ENCODE data around the gene PTGS1. TPM values are rescaled to one million over a fixed set of nuclear protein-coding genes. Genes with fewer than 3 reads are reported as not detected.
"Not testable (repeated sequence)": the region's sequence is repeated elsewhere in the genome, so short reads cannot be mapped to it uniquely, and the experiment has no call there.

The PTGS1 gene
- total RNA-seq, 4 donors from 2014 or later = 14.2 to 27.9 (median 20.2) TPM

DNA sequence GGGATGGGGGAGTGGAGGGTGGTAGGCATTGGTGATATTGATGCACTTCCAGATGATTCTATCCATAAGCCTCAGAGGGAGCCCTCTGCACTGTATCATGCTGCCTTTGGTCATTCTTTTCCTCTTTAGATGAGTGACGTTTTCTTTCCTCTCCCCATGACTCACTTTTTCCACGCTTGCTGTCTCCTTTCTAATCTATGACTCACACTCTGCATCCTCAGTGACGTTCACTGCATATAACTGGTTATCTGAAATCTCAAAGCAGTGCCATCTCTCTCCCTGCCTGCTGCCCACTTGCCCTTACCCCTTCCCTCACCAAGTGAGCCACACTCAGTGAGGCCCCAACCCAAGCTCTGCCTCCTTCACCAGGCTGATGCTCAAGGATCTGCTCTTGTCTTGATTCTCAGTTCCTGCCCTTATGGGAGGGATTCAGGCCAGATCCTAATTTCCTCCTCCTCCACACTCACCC is 31.6 kb downstream of the PTGS1 start:
- peaks cover 0 to 5% (median 0%) of the 10 kb centered on the region in 4 donors for H3K4me1 ChIP-seq
- H3K4me3 ChIP-seq = no peak overlapping the region
- in situ Hi-C loops (cut with MboI; ENCODE audit: low pct_ligation_motif_present in 1 of 4, low pct_unique_long_range_greater_than_20kb in 1 of 4, low sequenced_read_pairs in 3 of 4) = no loop called here
- no peaks in the 10 kb centered on the region for H3K27me3 ChIP-seq
- no peak for DNase-seq
- TF ChIP-seq POLR2A (IDR thresholded peaks at IDR 0.05) = no peak
- peak in 2 of 3 donors; percentile 58 to 73 for TF ChIP-seq POLR2AphosphoS5 (IDR thresholded peaks at IDR 0.05)
- TF ChIP-seq EP300 (IDR thresholded peaks at IDR 0.05; ENCODE audit: low read depth) = no peak
- TF ChIP-seq, protein P1, sequence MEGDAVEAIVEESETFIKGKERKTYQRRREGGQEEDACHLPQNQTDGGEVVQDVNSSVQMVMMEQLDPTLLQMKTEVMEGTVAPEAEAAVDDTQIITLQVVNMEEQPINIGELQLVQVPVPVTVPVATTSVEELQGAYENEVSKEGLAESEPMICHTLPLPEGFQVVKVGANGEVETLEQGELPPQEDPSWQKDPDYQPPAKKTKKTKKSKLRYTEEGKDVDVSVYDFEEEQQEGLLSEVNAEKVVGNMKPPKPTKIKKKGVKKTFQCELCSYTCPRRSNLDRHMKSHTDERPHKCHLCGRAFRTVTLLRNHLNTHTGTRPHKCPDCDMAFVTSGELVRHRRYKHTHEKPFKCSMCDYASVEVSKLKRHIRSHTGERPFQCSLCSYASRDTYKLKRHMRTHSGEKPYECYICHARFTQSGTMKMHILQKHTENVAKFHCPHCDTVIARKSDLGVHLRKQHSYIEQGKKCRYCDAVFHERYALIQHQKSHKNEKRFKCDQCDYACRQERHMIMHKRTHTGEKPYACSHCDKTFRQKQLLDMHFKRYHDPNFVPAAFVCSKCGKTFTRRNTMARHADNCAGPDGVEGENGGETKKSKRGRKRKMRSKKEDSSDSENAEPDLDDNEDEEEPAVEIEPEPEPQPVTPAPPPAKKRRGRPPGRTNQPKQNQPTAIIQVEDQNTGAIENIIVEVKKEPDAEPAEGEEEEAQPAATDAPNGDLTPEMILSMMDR (IDR thresholded peaks at IDR 0.05) = no peak
- H3K27ac ChIP-seq = no peak overlapping the region
- intact Hi-C loops (cut with DNase I; ENCODE audit: low total_unique reads) = no loop called here
- H3K36me3 ChIP-seq = no peaks in the 10 kb centered on the region
- WGBS, 2 donors (ENCODE audit: low coverage in 1 of 2) = 26 to 48% methylated on average over 3 of the region's 3 CpGs
- no peaks in the 10 kb centered on the region for H3K9me3 ChIP-seq

- no peak for DNase-seq
- TF ChIP-seq POLR2A (IDR thresholded peaks at IDR 0.05) (no peak), POLR2AphosphoS5 (IDR thresholded peaks at IDR 0.05) (no peak), EP300 (IDR thresholded peaks at IDR 0.05; ENCODE audit: low read depth) (no peak)
- TF ChIP-seq, protein P1 (IDR thresholded peaks at IDR 0.05) = no peak
- Histone ChIP-seq H3K36me3 (no peaks in the 10 kb centered on the region), H3K4me1 (peaks cover 0 to 5% (median 0%) of the 10 kb centered on the region in 4 donors), H3K27me3 (no peaks in the 10 kb centered on the region), H3K4me3 (no peak overlapping the region), H3K27ac (no peak overlapping the region), H3K9me3 (no peaks in the 10 kb centered on the region)
- in situ Hi-C loops (cut with MboI; ENCODE audit: low pct_ligation_motif_present in 1 of 4, low pct_unique_long_range_greater_than_20kb in 1 of 4, low sequenced_read_pairs in 3 of 4) (no loop called here), intact Hi-C loops (cut with DNase I; ENCODE audit: low total_unique reads) (no loop called here)
- 84 to 90% methylated on average over 3 of the region's 3 CpGs for WGBS, 2 donors (ENCODE audit: low coverage in 1 of 2)
Measured at GRCh38 chr9:122402874-122403273, 32.0 kb downstream of the PTGS1 start.

DNA sequence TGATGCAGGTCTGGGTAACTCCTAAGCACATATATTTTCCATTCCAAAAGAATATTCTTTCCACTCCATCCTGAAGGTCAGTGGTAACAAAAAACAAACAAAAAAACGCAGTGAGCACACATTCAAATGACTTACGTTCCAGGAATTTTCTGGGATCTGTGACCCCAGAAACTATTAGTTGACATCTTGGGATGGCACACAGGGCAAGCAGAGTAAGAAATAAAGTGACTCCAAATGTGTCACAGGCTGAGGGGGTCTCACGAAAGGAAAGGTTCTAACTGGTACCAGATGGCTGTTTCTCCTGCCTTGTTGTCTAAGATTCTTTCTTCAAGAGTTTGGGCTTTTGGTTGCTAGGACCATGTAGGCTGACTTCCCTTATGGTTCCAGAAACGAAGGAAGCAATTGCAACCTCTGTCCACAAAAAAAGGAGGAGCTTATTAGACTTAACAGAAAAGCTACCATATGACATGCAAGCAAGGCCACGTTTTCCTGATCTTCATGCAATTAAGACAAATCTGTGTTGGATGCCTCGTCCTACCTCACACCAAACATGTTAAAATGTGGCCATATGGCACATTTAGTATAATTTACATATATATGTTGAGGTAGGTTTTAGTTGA is 32.7 kb downstream of the PTGS1 start:
- in situ Hi-C loops (cut with MboI; ENCODE audit: low pct_ligation_motif_present in 1 of 4, low pct_unique_long_range_greater_than_20kb in 1 of 4, low sequenced_read_pairs in 3 of 4) (no loop called here), intact Hi-C loops (cut with DNase I; ENCODE audit: low total_unique reads) (no loop called here)
- no peak overlapping the region for H3K27ac ChIP-seq
- DNase-seq = no peak
- WGBS, 2 donors (ENCODE audit: low coverage in 1 of 2) = 70 to 74% methylated on average over 4 to 6 of the region's 6 CpGs
- H3K36me3 ChIP-seq = no peaks in the 10 kb centered on the region
- TF ChIP-seq POLR2A (IDR thresholded peaks at IDR 0.05) (no peak), EP300 (IDR thresholded peaks at IDR 0.05; ENCODE audit: low read depth) (no peak), POLR2AphosphoS5 (IDR thresholded peaks at IDR 0.05) (no peak)
- TF ChIP-seq, protein P1 (IDR thresholded peaks at IDR 0.05) = no peak
- no peak overlapping the region for H3K4me3 ChIP-seq
- H3K4me1 ChIP-seq = peaks cover 0 to 5% (median 0%) of the 10 kb centered on the region in 4 donors
- H3K9me3 ChIP-seq = no peaks in the 10 kb centered on the region
- H3K27me3 ChIP-seq = no peaks in the 10 kb centered on the region

DNA sequence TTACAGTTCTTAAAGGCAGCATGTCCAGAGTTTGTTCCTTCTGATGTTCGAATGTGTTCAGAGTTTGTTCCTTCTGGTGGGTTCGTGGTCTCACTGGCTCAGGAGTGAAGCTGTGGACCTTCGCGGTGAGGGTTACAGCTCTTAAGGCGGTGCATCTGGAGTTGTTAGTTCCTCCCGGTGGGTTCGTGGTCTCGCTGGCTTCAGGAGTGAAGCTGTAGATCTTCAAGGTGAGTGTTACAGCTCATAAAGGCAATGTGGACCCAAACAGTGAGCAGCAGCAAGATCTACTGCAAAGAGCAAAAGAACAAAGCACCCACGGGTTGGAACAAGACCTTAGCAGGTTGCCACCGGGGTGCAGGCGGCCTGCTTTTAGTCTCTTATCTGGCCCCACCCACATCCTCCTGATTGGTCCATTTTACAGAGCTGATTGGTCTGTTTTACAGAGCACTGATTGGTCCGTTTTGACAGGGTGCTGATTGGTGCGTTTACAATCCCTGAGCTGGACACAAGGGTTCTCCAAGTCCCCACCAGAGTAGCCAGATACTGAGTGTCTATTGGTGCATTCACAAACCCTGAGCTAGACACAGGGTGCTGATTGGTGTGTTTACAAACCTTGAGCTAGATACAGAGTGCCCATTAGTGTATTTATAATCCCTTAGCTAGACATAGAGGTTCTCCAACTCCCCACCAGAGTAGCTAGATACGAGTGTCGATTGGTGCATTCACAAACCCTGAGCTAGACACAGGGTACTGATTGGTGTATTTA is 34.7 kb downstream of the PTGS1 start:
- 84 to 92% methylated on average over 12 to 15 of the region's 15 CpGs for WGBS, 2 donors (ENCODE audit: low coverage in 1 of 2)
- DNase-seq; H3K27me3 ChIP-seq; intact Hi-C loops (cut with DNase I; ENCODE audit: low total_unique reads); H3K9me3 ChIP-seq; H3K36me3 ChIP-seq; H3K4me1 ChIP-seq; in situ Hi-C loops (cut with MboI; ENCODE audit: low pct_ligation_motif_present in 1 of 4, low pct_unique_long_range_greater_than_20kb in 1 of 4, low sequenced_read_pairs in 3 of 4): not testable (repeated sequence)
- Histone ChIP-seq H3K4me3 (peak overlapping the region in 1 of 4 donors; percentile 56), H3K27ac (peak overlapping the region in 1 of 4 donors; percentile 56)
